ENCODE data around the gene BGN. TPM values are rescaled to one million over a fixed set of nuclear protein-coding genes. Genes with fewer than 3 reads are reported as not detected.

BGN gene
- total RNA-seq, 6 experiments from 2014 or later: 57.0 to 161 (median 122) TPM

GRCh38 chrX:153526801-153527200 is 32.0 kb downstream of the BGN start:
- H3K4me3 ChIP-seq: no peak overlapping the region
- H3K27me3 ChIP-seq: peaks cover 0 to 5% of the 10 kb centered on the region in 2 donors
- no peaks in the 10 kb centered on the region for H3K4me1 ChIP-seq
- no peaks in the 10 kb centered on the region for H3K36me3 ChIP-seq
- no peak for ATAC-seq
- no peak overlapping the region for H3K27ac ChIP-seq
- intact Hi-C loops (cut with DNase I): no loop called here
- WGBS (ENCODE audit: insufficient coverage, low coverage, low lambda C conversion rate, missing lambda C conversion rate): 63% methylated on average over 4 of the region's 10 CpGs
- H3K9me3 ChIP-seq: no peaks in the 10 kb centered on the region
- no peak for DNase-seq
- TF ChIP-seq CTCF (IDR thresholded peaks at IDR 0.05) (no peak), POLR2A (IDR thresholded peaks at IDR 0.05) (no peak)

GRCh38 chrX:153527208-153527607 is 32.4 kb downstream of the BGN start:
- ATAC-seq (no peak), DNase-seq (no peak)
- H3K27ac ChIP-seq: no peak overlapping the region
- no peaks in the 10 kb centered on the region for H3K9me3 ChIP-seq
- peaks cover 0 to 5% of the 10 kb centered on the region in 2 donors for H3K27me3 ChIP-seq
- no peak for TF ChIP-seq POLR2A (IDR thresholded peaks at IDR 0.05)
- TF ChIP-seq CTCF (IDR thresholded peaks at IDR 0.05): no peak
- no peaks in the 10 kb centered on the region for H3K36me3 ChIP-seq
- H3K4me3 ChIP-seq: no peak overlapping the region
- H3K4me1 ChIP-seq: no peaks in the 10 kb centered on the region
- intact Hi-C loops (cut with DNase I): no loop called here
- 50% methylated on average over 5 of the region's 15 CpGs for WGBS (ENCODE audit: insufficient coverage, low coverage, low lambda C conversion rate, missing lambda C conversion rate)

- H3K4me1 ChIP-seq: no peaks in the 10 kb centered on the region
- no peaks in the 10 kb centered on the region for H3K36me3 ChIP-seq
- WGBS (ENCODE audit: insufficient coverage, low coverage, low lambda C conversion rate, missing lambda C conversion rate): 54% methylated on average over 4 of the region's 20 CpGs
- DNase-seq (no peak), ATAC-seq (no peak)
- TF ChIP-seq CTCF (IDR thresholded peaks at IDR 0.05) (no peak), POLR2A (IDR thresholded peaks at IDR 0.05) (no peak)
- no peak overlapping the region for H3K27ac ChIP-seq
- no peaks in the 10 kb centered on the region for H3K9me3 ChIP-seq
- intact Hi-C loops (cut with DNase I): no loop called here
- H3K27me3 ChIP-seq: peaks cover 0 to 5% of the 10 kb centered on the region in 2 donors
- no peak overlapping the region for H3K4me3 ChIP-seq
These were observed 35.8 kb downstream of the BGN start for GRCh38 chrX:153530411-153531129.

- no peak for ATAC-seq
- WGBS (ENCODE audit: insufficient coverage, low coverage, low lambda C conversion rate, missing lambda C conversion rate): 64% methylated on average over 15 of the region's 15 CpGs
- Histone ChIP-seq H3K27ac (no peak overlapping the region), H3K4me1 (no peaks in the 10 kb centered on the region), H3K36me3 (no peaks in the 10 kb centered on the region), H3K9me3 (no peaks in the 10 kb centered on the region), H3K27me3 (no peaks in the 10 kb centered on the region), H3K4me3 (no peak overlapping the region)
- TF ChIP-seq POLR2A (IDR thresholded peaks at IDR 0.05): no peak
- no peak for TF ChIP-seq CTCF (IDR thresholded peaks at IDR 0.05)
- DNase-seq: no peak
- intact Hi-C loops (cut with DNase I): no loop called here
These were observed 38.3 kb downstream of the BGN start for GRCh38 chrX:153533091-153533490.
